Measurements from ENCODE around the gene MIB2. TPM values are rescaled to one million over a fixed set of nuclear protein-coding genes. Genes with fewer than 3 reads are reported as not detected.

The MIB2 gene
- total RNA-seq, 1 experiment from 2014 or later, result 22.7 TPM

DNA sequence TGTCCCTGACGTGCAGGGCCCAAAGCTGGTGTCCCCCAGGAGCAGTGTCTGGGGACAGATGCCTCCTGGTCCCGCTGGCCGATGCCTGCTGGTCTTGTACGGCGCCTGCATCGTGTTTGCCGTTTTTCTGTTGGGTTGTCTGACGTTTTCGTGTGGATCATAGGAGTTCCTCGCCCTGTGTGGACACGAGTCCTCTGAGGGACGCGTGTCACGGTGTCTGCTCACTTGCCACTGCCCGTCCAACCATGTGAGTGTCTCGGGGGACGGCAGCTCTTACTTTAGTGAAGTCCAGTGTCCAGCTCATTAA is 7.4 kb downstream of the MIB2 start:
- DNase-seq (ENCODE audit: low read depth, low spot score), result no peak
- in situ Hi-C loops (cut with HindIII; ENCODE audit: low pct_unique_long_range_greater_than_20kb, low sequenced_read_pairs), result no loop called here

DNA sequence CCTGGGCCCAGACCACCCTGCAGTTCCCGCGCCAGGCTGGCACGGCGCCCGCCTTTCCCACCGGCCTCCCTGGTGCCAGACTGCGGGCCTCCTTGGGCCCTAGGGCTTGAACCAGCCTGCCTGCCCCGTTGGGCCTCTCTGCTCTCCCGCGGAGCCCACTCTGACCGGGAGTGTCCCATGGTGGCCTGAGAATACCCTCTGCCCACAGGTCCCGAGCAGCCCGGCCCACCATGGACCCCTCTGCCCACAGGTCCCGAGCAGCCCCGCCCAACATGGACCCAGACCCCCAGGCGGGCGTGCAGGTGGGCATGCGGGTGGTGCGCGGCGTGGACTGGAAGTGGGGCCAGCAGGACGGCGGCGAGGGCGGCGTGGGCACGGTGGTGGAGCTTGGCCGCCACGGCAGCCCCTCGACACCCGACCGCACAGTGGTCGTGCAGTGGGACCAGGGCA is 7.9 kb downstream of the MIB2 start:
- in situ Hi-C loops (cut with HindIII; ENCODE audit: low pct_unique_long_range_greater_than_20kb, low sequenced_read_pairs), result no loop called here
- no peak for DNase-seq (ENCODE audit: low read depth, low spot score)

DNA sequence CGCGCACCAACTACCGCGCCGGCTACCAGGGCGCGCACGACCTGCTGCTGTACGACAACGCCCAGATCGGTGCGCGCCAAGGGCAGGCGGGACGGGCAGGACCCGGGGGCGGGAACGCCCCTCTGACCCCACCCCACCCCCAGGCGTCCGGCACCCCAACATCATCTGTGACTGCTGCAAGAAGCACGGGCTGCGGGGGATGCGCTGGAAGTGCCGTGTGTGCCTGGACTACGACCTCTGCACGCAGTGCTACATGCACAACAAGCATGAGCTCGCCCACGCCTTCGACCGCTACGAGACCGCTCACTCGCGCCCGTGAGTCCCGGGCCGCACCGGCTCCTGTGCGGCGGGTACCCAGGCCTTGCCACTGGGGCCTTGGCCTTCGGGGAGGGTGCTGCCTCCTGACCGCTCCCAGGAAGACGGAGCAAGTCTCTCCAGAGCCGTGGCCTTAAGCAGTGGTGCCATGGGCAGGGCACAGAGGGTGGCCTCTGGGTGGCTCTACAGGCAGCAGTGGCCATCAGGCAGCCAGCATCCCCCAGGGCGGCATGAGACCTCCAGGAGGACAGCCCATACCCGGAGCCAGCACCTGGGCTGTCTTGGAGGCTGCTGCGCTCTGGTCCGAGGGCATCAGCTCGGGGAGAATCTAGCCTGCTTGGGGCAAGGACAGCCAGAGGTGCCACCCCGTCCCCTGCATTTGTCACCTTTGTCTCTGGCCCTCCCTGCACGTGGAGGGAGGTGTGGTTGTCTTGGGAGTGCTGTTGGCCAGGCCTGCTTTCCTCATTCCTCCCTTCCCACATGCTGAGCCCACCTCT is 8.5 kb downstream of the MIB2 start:
- in situ Hi-C loops (cut with HindIII; ENCODE audit: low pct_unique_long_range_greater_than_20kb, low sequenced_read_pairs), result no loop called here
- no peak for DNase-seq (ENCODE audit: low read depth, low spot score)

DNA sequence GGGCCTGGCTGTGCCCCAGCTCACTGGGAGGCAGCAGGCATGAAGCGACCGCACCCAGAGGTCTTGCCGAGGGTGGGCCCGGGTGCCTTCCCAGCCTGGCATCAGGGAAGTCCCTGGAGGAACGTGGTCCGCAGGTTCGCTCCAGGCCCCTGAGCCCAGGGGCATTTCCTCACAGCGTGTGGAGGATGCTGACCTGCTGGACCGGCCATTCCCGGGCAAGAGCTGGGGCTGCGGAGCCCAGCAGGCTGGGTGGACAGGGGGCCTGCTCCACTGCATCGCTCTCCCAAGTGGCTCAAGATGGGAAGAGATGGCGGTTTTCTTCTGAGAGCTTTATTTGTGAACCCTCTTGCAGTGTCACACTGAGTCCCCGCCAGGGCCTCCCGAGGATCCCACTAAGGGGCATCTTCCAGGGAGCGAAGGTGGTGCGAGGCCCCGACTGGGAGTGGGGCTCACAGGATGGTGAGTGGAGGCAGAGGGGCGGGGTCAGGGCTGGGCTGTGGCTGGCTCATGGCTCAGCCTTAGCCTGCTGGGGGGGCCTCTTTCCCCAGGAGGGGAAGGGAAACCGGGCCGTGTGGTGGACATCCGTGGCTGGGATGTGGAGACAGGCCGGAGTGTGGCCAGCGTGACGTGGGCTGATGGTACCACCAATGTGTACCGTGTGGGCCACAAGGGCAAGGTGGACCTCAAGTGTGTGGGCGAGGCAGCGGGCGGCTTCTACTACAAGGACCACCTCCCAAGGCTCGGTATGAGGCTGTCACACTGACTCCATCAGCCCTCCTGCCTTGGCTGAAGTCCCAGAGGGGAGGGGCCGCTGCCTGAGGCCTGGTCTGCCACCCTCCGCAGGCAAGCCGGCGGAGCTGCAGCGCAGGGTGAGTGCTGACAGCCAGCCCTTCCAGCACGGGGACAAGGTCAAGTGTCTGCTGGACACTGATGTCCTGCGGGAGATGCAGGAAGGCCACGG is 9.4 kb downstream of the MIB2 start:
- no peak for DNase-seq (ENCODE audit: low read depth, low spot score)
- in situ Hi-C loops (cut with HindIII; ENCODE audit: low pct_unique_long_range_greater_than_20kb, low sequenced_read_pairs), result no loop called here

DNA sequence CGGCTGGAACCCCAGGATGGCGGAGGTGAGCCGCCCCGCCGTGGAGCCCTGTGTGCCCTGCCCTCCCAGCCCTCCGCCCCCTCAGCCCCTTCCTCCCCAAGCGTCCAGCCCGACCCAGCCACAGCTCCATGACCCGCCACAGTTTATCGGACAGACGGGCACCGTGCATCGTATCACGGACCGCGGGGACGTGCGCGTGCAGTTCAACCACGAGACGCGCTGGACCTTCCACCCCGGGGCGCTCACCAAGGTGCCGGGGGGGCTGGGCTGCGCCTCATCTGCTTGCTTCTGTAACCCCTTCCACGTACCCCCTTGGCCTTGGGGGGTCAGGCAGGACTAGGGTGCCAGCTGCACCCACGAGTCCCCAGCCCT is 10.1 kb downstream of the MIB2 start:
- no peak for DNase-seq (ENCODE audit: low read depth, low spot score)
- in situ Hi-C loops (cut with HindIII; ENCODE audit: low pct_unique_long_range_greater_than_20kb, low sequenced_read_pairs), result no loop called here

- no peak for DNase-seq (ENCODE audit: low read depth, low spot score)
- in situ Hi-C loops (cut with HindIII; ENCODE audit: low pct_unique_long_range_greater_than_20kb, low sequenced_read_pairs), result no loop called here
These were observed 10.5 kb downstream of the MIB2 start for GRCh38 chr1:1625824-1626206.

- in situ Hi-C loops (cut with HindIII; ENCODE audit: low pct_unique_long_range_greater_than_20kb, low sequenced_read_pairs), result no loop called here
- DNase-seq (ENCODE audit: low read depth, low spot score), result no peak
These were observed 11.2 kb downstream of the MIB2 start for GRCh38 chr1:1626207-1627141.

DNA sequence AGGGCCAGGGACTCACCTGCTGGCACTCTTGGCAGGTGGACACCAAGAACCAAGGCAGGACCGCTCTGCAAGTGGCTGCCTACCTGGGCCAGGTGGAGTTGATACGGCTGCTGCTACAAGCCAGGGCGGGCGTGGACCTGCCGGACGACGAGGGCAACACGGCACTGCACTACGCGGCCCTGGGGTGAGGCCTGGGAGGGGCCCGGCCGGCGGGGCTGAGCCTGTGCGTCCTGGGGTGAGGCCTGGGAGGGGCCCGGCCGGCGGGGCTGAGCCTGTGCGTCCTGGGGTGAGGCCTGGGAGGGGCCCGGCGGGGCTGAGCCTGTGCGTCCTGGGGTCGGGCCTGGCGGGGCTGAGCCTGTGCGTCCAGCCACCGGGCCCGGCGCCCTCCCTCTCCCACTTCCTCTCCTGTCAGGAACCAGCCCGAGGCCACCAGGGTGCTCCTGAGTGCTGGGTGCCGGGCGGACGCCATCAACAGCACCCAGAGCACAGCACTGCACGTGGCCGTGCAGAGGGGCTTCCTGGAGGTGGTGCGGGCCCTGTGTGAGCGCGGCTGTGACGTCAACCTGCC is 12.0 kb downstream of the MIB2 start:
- in situ Hi-C loops (cut with HindIII; ENCODE audit: low pct_unique_long_range_greater_than_20kb, low sequenced_read_pairs), result no loop called here
- DNase-seq (ENCODE audit: low read depth, low spot score), result no peak

DNA sequence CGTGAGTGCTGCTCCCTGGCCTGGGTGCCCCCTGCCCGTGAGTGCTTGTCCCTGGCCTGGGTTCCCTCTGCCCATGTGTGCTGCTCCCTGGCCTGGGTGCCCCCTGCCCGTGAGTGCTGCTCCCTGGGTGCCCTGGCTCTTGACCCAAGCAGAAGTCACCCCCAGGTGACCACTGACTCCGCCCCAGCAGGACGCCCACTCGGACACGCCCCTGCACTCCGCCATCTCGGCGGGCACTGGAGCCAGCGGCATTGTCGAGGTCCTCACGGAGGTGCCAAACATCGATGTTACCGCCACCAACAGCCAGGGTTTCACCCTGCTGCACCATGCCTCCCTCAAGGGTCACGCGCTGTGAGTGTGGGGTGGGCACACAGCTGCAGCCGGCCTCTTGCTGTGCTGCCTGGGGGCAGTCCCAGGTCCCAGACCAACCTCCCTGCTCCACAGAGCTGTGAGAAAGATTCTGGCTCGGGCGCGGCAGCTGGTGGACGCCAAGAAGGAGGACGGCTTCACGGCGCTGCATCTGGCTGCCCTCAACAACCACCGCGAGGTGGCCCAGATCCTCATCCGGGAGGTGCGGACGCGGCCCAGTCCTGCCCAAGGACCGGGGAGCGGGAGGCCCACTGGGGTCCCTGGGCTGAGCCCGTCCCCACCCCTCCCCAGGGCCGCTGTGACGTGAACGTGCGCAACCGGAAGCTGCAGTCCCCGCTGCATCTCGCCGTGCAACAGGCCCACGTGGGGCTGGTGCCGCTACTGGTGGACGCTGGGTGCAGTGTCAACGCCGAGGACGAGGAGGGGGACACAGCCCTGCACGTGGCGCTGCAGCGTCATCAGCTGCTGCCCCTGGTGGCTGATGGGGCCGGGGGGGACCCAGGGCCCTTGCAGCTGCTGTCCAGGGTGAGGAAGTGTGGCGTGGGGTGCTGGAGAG is 12.8 kb downstream of the MIB2 start:
- in situ Hi-C loops (cut with HindIII; ENCODE audit: low pct_unique_long_range_greater_than_20kb, low sequenced_read_pairs), result no loop called here

DNA sequence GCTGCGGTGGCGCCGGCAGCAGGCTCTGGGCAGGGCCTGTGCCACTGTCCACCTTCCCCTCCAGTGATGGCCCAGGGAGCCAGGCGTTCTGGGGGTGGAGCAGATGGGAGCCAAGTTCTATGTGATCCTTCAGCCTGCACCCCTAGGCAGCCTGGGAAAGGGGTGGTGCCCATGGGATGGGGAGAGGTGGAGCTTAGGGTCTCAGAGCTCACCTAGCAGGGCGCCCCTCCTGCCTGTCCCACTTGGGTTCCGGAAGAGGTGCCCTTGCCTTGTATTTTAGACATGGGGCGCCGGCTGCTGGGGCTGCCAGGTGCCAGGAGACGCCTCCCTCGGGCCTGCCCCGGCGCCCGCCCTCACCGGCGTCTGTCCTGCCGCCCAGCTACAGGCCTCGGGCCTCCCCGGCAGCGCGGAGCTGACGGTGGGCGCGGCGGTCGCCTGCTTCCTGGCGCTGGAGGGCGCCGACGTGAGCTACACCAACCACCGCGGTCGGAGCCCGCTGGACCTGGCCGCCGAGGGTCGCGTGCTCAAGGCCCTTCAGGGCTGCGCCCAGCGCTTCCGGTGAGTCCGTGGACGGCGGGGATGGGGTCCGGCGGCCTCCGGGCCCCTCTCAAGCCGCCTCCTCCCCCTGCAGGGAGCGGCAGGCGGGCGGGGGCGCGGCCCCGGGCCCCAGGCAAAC is 13.6 kb downstream of the MIB2 start:
- no peak for DNase-seq (ENCODE audit: low read depth, low spot score)
- in situ Hi-C loops (cut with HindIII; ENCODE audit: low pct_unique_long_range_greater_than_20kb, low sequenced_read_pairs), result no loop called here

More for the DNA sequence above, 12.8 kb downstream of the MIB2 start:
- DNase-seq (ENCODE audit: low read depth, low spot score), result no peak

DNA sequence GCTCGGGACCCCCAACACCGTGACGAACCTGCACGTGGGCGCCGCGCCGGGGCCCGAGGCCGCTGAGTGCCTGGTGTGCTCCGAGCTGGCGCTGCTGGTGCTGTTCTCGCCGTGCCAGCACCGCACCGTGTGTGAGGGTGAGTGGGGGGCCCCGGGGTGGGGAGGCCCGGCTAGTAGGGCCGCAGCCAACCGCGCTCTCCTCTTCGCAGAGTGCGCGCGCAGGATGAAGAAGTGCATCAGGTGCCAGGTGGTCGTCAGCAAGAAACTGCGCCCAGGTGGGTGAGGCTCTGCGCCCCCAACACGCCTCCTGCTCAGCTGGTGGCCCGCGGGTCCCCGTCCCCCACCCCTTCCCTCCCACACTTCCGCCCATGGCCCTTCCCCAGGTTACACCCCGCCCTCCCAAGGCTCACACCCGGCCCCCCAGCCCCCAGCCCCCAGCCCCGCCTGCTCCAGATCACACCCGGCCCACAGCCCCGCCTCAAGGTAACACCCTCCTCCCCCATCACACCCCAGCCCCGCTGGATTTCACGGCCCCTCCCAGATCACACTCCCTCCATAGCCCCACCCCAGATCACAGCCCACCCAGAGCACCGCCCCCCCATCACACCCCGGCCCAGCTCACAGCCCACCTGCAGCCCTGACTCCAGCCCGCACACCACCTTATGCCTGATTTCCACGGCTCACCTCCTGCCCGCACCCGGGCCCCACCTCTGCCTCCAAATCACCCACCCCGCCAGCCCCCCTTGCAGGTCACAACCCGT is 14.3 kb downstream of the MIB2 start:
- no peak for DNase-seq (ENCODE audit: low read depth, low spot score)
- in situ Hi-C loops (cut with HindIII; ENCODE audit: low pct_unique_long_range_greater_than_20kb, low sequenced_read_pairs), result no loop called here

DNA sequence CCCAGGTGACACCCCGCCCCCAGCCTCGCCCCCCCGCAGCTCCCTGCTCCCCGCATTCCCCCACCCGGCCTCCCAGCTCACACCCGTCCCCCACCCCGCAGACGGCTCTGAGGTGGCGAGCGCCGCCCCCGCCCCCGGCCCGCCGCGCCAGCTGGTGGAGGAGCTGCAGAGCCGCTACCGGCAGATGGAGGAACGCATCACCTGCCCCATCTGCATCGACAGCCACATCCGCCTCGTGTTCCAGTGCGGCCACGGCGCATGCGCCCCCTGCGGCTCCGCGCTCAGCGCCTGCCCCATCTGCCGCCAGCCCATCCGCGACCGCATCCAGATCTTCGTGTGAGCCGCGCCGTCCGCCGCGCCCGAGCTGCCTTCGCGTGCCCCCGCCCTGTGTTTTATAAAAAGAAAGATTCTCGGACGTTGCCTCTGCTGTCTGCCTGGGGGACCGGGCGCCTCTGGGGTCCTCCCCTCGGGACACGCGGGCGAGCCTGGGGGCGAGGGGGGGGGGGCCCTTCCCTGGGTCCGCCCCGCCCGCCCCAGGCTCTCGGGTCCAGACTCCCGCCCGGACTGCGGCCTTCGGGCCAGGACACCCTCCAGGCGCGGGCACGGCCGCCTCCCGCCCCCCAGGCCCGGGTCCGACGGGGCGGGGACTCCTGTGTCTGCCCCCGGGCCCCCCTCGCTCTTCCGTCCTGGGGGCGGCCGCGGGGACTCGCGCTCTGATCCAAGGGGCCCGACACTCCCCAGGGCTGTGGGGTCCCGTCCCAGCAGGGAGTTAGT is 15.1 kb downstream of the MIB2 start:
- in situ Hi-C loops (cut with HindIII; ENCODE audit: low pct_unique_long_range_greater_than_20kb, low sequenced_read_pairs), result no loop called here
- DNase-seq (ENCODE audit: low read depth, low spot score), result no peak

DNA sequence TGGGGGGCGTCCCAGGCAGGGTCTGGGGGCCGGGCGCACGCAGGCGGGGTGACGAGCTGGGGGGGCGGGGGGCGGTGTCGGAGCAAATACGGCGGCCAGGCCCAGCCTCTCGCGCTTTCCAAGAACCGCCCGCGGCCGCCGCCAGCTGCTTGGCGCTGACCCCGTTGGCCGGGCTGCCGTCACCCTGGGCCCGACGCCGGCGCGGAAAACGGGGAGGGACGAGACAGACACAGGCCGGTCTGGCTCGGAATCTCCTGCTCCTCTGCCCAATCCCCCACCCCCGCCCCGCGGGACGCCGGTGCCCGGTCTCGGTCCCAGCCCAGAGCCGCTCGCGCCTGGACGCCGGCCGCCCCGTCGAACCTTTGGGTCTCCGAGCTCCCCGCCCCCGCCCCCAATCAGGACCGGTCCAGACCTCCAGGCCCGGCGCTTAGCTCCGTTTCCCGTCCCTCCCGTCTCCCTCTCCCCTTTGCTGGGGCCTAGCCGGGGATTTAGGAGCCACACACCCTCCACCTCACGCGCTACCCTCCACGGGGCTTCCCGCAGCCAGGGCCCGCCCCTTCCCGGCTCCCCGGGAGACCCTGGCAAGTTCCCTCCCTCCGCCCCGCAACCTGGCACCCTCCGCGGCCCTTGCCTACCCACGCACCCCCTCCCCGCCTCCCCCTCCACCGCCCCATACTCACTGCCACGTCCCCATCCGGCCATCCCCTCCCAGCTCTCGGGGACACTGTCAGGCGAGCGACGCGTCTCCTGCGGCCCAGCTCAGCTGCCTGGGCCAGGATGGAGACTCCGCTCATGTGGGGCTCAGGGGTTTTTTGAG is 15.9 kb downstream of the MIB2 start:
- in situ Hi-C loops (cut with HindIII; ENCODE audit: low pct_unique_long_range_greater_than_20kb, low sequenced_read_pairs), result no loop called here
- no peak for DNase-seq (ENCODE audit: low read depth, low spot score)

DNA sequence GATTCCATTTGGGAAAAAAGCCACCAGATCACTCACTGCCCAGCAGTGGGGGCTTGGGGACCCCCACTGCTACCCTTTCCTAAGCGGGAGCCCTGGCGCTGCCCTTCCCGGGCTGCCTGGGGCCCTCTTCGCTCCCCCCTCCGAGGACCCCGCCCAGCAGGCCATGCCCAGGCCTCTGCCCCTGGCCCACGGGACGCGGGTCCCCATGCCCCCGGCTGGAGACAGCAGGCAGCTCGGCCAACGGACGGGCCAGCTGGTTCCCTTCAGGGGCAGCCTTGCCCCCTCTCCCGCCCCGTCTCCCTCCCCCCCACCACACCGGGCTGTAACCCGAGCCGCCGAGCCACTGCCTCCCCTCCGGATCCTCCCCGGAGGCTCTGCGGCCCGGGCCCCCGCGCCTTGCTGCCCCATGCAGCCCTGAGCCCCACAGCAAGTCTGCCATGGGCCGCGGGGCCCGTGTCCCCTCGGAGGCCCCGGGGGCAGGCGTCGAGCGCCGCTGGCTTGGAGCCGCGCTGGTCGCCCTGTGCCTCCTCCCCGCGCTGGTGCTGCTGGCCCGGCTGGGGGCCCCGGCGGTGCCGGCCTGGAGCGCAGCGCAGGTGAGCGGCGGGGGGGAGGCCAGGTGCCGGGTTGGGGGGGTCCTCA is 16.6 kb downstream of the MIB2 start, which contains the start of gene MMP23B:
MMP23B (plus strand) TSS at position 392 of the 639 bp plus-strand sequence; CDS start at position 438, 46 bp downstream.
- DNase-seq (ENCODE audit: low read depth, low spot score), result no peak
- in situ Hi-C loops (cut with HindIII; ENCODE audit: low pct_unique_long_range_greater_than_20kb, low sequenced_read_pairs), result no loop called here

All from SK-MEL-5 (cell line).